Measurements from ENCODE around the gene COG5.

DNA sequence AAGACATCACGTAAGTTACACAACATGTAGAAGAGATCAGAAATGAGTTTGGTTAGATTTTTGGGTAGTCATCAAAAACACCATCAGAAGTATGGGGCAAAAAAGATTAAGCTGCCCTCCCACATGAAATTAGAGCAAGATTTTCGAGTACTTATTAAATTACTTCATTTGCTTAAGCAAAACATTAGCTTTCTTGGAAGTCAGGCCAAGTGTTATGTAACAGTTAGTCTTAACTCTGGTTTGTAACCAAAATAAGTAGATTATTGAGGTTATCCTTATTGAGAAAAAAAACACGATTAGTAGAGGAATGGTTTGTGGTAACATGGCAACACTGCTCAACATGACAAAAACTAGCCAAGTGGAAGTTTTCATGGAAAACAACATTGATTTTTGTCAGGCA, 357.0 kb downstream of the COG5 start:
- TF ChIP-seq, protein P1, sequence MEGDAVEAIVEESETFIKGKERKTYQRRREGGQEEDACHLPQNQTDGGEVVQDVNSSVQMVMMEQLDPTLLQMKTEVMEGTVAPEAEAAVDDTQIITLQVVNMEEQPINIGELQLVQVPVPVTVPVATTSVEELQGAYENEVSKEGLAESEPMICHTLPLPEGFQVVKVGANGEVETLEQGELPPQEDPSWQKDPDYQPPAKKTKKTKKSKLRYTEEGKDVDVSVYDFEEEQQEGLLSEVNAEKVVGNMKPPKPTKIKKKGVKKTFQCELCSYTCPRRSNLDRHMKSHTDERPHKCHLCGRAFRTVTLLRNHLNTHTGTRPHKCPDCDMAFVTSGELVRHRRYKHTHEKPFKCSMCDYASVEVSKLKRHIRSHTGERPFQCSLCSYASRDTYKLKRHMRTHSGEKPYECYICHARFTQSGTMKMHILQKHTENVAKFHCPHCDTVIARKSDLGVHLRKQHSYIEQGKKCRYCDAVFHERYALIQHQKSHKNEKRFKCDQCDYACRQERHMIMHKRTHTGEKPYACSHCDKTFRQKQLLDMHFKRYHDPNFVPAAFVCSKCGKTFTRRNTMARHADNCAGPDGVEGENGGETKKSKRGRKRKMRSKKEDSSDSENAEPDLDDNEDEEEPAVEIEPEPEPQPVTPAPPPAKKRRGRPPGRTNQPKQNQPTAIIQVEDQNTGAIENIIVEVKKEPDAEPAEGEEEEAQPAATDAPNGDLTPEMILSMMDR (IDR thresholded peaks at IDR 0.05), result no peak
- TF ChIP-seq POLR2A (IDR thresholded peaks at IDR 0.05), result no peak

All from right lobe of liver (tissue), 4 donors.